Gastrocnemius medialis (tissue), 4 donors: ENCODE measurements around the gene SREBF2. TPM values are rescaled to one million over a fixed set of nuclear protein-coding genes. Genes with fewer than 3 reads are reported as not detected.

Source experiments
- ATAC-seq, 2 donors: fragments of 150-250 bp; one replicate each; pipeline ENCODE4 v1.9.1; 2016
- DNase-seq, 2 donors: peaks; one replicate each; pipeline ENCODE4 v3.0.0-alpha.2; 2019
- H3K27ac ChIP-seq, 4 donors: fragments of 200-600 bp; sonication (generic); 1 replicate in 1 of 4; 2 replicates in 3 of 4; pipeline ENCODE4 v1.5.1; 2016 to 2018; ENCODE audit warnings: mild to moderate bottlenecking in 2 of 4, moderate library complexity in 1 of 4
- H3K27me3 ChIP-seq, 3 donors: fragments of 200-600 bp; sonication (generic) in 2 of 3; 1 replicate in 1 of 3; 2 replicates in 2 of 3; pipeline versions ENCODE4 v1.5.1 to v1.6.0; 2016 to 2019; ENCODE audit warnings: mild to moderate bottlenecking in 1 of 3, moderate library complexity in 1 of 3
- H3K36me3 ChIP-seq, 2 donors: fragments of 200-600 bp; sonication (generic) in 1 of 2; one replicate each; pipeline ENCODE4 v1.5.1; 2017 to 2018
- H3K4me1 ChIP-seq, 2 donors: fragments of 200-600 bp; sonication (generic) in 1 of 2; one replicate each; pipeline ENCODE4 v1.5.1; 2016 to 2017; ENCODE audit warnings: mild to moderate bottlenecking in 2 of 2
- H3K4me3 ChIP-seq, 4 donors: fragments of 200-600 bp; sonication (generic) in 3 of 4; 1 replicate in 1 of 4; 2 replicates in 3 of 4; pipeline ENCODE4 v1.5.1; 2016 to 2019; ENCODE audit warnings: mild to moderate bottlenecking in 2 of 4
- H3K9me3 ChIP-seq, 3 donors: fragments of 200-600 bp; sonication (generic) in 2 of 3; 1 replicate in 1 of 3; 2 replicates in 2 of 3; pipeline ENCODE4 v1.5.1; 2016 to 2019
- CTCF ChIP-seq, 5 experiments: fragments of 450-650 bp in 3 of 5; fragments of 200-600 bp in 2 of 5; sonication (generic) in 2 of 5; IDR thresholded peaks in 4 of 5; conservative IDR thresholded peaks in 1 of 5; 1 replicate in 4 of 5; 2 replicates in 1 of 5; pipeline ENCODE4 v1.5.1; 2016 to 2019; ENCODE audit warnings: antibody characterized with exemption in 5 of 5, mild to moderate bottlenecking in 3 of 5, moderate library complexity in 3 of 5
- POLR2A ChIP-seq, 2 donors: fragments of 450-650 bp; IDR thresholded peaks; one replicate each; pipeline ENCODE4 v1.6.1; 2017; ENCODE audit warnings: antibody characterized with exemption in 2 of 2, mild to moderate bottlenecking in 2 of 2, moderate library complexity in 2 of 2
- in situ Hi-C, 4 donors: fragments of 200-750 bp; cut with MboI; loops; one replicate each; pipeline versions ENCODE4 v1.15.0 to v1.8.0; 2017; ENCODE audit warnings: low sequenced_read_pairs in 4 of 4
- intact Hi-C: fragments of 100-400 bp; cut with DNase I; formaldehyde crosslinking; loops from one replicate; pipeline ENCODE4 v1.15.1; 2023; ENCODE audit warnings: low total_unique reads
- total RNA-seq, 4 donors: library from RNA; depleted of rRNA; stranded (reverse); fragments of >200 nt; gene quantifications; one replicate each; pipeline versions ENCODE4 v1.1.0 to v1.2.3, GENCODE V29; 2016

SREBF2 gene
- total RNA-seq, 4 donors from 2014 or later = 25.1 to 40.9 (median 36.1) TPM

GRCh38 chr22:41846268-41846987, 13.5 kb downstream of the SREBF2 start:
- ATAC-seq (no peak), DNase-seq (no peak)
- in situ Hi-C loops = no loop called here
- intact Hi-C loops = no loop called here
- H3K9me3 ChIP-seq = no peaks in the 10 kb centered on the region
- H3K36me3 ChIP-seq = no peaks in the 10 kb centered on the region
- H3K4me3 ChIP-seq = no peak overlapping the region
- no peak overlapping the region for H3K27ac ChIP-seq
- TF ChIP-seq POLR2A (IDR thresholded peaks at IDR 0.05) = no peak
- TF ChIP-seq CTCF (IDR thresholded peaks at IDR 0.05 in 4 of 5, conservative IDR thresholded peaks at IDR 0.05 in 1 of 5) = no peak
- H3K4me1 ChIP-seq = peaks cover 22 to 33% of the 10 kb centered on the region in 2 donors
- H3K27me3 ChIP-seq = no peaks in the 10 kb centered on the region

GRCh38 chr22:41847300-41847699, 14.4 kb downstream of the SREBF2 start:
- H3K9me3 ChIP-seq = no peaks in the 10 kb centered on the region

GRCh38 chr22:41848468-41848867, 15.6 kb downstream of the SREBF2 start:
- ATAC-seq (no peak), DNase-seq (peak in 1 of 2 donors; percentile 46)
- H3K27ac ChIP-seq = no peak overlapping the region
- intact Hi-C loops (no loop called here), in situ Hi-C loops (no loop called here)
- H3K9me3 ChIP-seq = no peaks in the 10 kb centered on the region
- H3K36me3 ChIP-seq = no peaks in the 10 kb centered on the region
- no peaks in the 10 kb centered on the region for H3K27me3 ChIP-seq
- H3K4me1 ChIP-seq = peaks cover 18 to 21% of the 10 kb centered on the region in 2 donors
- no peak overlapping the region for H3K4me3 ChIP-seq
- TF ChIP-seq CTCF (IDR thresholded peaks at IDR 0.05 in 4 of 5, conservative IDR thresholded peaks at IDR 0.05 in 1 of 5) (no peak), POLR2A (IDR thresholded peaks at IDR 0.05) (no peak)

More at GRCh38 chr22:41847300-41847699, 14.4 kb downstream of the SREBF2 start:
- Histone ChIP-seq H3K4me3 (no peak overlapping the region), H3K36me3 (no peaks in the 10 kb centered on the region), H3K4me1 (peaks cover 22 to 28% of the 10 kb centered on the region in 2 donors), H3K27me3 (no peaks in the 10 kb centered on the region), H3K27ac (no peak overlapping the region)
- intact Hi-C loops (no loop called here), in situ Hi-C loops (no loop called here)
- ATAC-seq (no peak), DNase-seq (no peak)
- no peak for TF ChIP-seq POLR2A (IDR thresholded peaks at IDR 0.05)
- TF ChIP-seq CTCF (IDR thresholded peaks at IDR 0.05 in 4 of 5, conservative IDR thresholded peaks at IDR 0.05 in 1 of 5) = no peak

- H3K4me1 ChIP-seq = peaks cover 13 to 17% of the 10 kb centered on the region in 2 donors
- H3K27me3 ChIP-seq = no peaks in the 10 kb centered on the region
- TF ChIP-seq POLR2A (IDR thresholded peaks at IDR 0.05) (no peak), CTCF (IDR thresholded peaks at IDR 0.05 in 4 of 5, conservative IDR thresholded peaks at IDR 0.05 in 1 of 5) (no peak)
- H3K9me3 ChIP-seq = no peaks in the 10 kb centered on the region
- DNase-seq (no peak), ATAC-seq (no peak)
- H3K4me3 ChIP-seq = no peak overlapping the region
- H3K27ac ChIP-seq = peak overlapping the region in 2 of 4 donors; percentile 21 to 25
- intact Hi-C loops (loop anchor here (5.0 kb wide), 2 partner anchors 54 to 159 kb away; partner anchors contain the start of genes CCDC134 and MEI1), in situ Hi-C loops (no loop called here)
- no peaks in the 10 kb centered on the region for H3K36me3 ChIP-seq
These were observed 23.6 kb downstream of the SREBF2 start for GRCh38 chr22:41856469-41856868.
